CD4-positive, alpha-beta T cell treated with Interleukin-15 for 1 hour (primary cell): ENCODE data around the gene CGB5.
"Not testable (repeated sequence)": the region's sequence is repeated elsewhere in the genome, so short reads cannot be mapped to it uniquely, and the experiment has no call there.

Source experiments
- DNase-seq: peaks from one replicate; pipeline ENCODE4 v3.0.0-alpha.2; 2020

The CGB5 gene

DNA sequence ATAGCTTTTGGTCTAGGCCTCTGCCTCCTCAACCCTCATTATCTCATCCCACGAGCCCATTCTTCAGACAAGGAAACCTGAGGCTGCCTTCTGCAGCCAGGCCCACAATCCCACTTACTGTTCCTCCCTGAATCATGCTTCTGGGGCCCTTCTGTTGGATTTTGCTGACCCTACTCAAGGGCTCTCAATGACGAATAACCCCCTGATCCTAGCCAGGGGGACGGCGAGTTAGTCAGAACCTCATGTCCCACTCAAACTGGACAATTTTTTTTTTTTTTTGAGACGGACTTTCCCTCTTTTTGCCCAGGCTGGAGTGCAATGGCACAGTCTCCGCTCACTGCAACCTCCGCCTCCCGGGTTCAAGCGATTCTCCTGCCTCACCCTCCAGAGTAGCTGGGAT lies 21.5 kb upstream of the CGB5 start:
- no peak for DNase-seq

DNA sequence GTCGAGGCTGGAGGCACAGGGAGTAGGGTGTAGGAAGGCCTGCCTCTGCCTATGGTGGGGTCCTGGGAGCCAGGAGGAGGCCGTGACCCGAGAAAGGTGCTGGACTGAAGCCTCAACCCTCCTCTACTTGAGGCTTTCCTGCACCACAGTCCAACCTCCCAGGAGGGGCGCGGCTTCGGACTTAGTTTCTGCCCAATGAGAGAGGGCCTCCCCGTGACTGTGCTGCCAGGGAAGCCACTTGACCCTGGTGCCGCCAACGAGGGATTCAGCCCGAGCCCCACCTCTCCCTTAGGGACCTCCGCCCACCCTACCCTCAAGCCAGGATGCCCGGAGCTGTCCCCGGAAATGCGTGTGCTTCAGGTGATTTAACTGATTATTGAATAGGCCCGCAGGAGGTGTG lies 19.4 kb upstream of the CGB5 start, which contains the start of gene CGB3:
Gene CGB3, minus strand, starts transcription at position 101 of the 400 bp plus-strand sequence. CDS start 362 bp downstream, outside the sequence.
- DNase-seq: not testable (repeated sequence)

DNA sequence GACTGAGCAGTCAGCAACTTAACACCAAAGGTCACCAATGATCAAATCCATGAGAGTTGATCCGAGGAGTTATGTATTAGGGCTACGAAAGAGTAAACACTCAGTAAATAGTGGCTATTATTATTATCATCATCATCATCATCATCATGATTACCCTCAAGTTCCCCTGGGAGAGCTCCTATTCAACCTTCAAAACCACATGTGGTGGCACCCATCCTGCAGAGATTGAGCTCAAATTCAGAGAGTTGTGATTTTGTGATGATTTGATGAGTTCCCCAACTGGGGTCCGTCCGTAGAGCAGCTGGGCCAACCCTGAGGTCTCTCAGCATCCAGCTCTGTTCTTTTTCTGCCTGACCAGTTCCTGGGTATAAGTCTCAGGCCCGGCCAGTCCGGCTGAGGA lies 18.6 kb upstream of the CGB5 start:
- not testable (repeated sequence) for DNase-seq

GRCh38 chr19:49025599-49025998 lies 18.0 kb upstream of the CGB5 start:
- not testable (repeated sequence) for DNase-seq

GRCh38 chr19:49028686-49029085 lies 15.0 kb upstream of the CGB5 start:
- not testable (repeated sequence) for DNase-seq

- not testable (repeated sequence) for DNase-seq
Observed at GRCh38 chr19:49029749-49030148, 13.9 kb upstream of the CGB5 start.

DNA sequence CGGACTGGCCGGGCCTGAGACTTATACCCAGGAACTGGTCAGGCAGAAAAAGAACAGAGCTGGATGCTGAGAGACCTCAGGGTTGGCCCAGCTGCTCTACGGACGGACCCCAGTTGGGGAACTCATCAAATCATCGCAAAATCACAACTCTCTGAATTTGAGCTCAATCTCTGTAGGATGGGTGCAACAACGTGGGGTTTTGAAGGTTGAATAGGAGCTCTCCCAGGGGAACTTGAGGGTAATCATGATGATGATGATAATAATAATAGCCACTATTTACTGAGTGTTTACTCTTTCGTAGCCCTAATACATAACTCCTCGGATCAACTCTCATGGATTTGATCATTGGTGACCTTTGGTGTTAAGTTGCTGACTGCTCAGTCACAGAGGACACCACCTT lies 13.3 kb upstream of the CGB5 start:
- not testable (repeated sequence) for DNase-seq

GRCh38 chr19:49031642-49032301 lies 11.9 kb upstream of the CGB5 start, which contains the start of gene CGB2:
Gene CGB2, plus strand, starts transcription at chr19:49031890. Its CDS starts 206 bp downstream, at chr19:49032096.
- DNase-seq: peak; percentile 64

DNA sequence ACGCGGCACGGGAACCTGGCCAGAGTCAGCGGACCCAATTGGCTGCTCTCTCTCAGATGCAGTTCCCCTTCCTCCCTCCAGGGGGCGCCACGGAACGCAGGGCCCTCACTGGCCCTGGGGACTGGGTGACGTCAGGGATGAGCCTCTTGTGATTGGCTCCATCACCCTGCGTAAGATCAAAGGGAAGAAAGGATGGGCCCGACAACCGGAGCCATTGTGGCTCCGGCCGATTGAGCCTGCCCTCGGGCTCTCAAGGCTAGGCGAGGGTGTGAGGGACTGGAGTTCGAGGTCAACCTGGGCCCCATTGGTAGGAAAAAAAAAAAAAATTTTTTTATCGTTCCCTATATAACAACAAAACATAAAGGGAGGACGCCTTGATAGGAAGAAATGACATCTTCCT lies 6.8 kb upstream of the CGB5 start, which contains the start of gene CGB1:
Gene CGB1, minus strand, starts transcription at position 81 of the 400 bp plus-strand sequence. CDS start 184 bp downstream, outside the sequence.
- not testable (repeated sequence) for DNase-seq

DNA sequence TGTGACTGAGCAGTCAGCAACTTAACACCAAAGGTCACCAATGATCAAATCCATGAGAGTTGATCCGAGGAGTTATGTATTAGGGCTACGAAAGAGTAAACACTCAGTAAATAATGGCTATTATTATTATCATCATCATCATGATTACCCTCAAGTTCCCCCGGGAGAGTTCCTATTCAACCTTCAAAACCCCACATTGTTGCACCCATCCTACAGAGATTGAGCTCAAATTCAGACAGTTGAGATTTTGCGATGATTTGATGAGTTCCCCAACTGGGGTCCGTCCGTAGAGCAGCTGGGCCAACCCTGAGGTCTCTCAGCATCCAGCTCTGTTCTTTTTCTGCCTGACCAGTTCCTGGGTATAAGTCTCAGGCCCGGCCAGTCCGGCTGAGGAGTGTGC lies 5.5 kb upstream of the CGB5 start:
- DNase-seq: not testable (repeated sequence)

GRCh38 chr19:49038557-49039276 lies 4.9 kb upstream of the CGB5 start:
- DNase-seq: not testable (repeated sequence)

DNA sequence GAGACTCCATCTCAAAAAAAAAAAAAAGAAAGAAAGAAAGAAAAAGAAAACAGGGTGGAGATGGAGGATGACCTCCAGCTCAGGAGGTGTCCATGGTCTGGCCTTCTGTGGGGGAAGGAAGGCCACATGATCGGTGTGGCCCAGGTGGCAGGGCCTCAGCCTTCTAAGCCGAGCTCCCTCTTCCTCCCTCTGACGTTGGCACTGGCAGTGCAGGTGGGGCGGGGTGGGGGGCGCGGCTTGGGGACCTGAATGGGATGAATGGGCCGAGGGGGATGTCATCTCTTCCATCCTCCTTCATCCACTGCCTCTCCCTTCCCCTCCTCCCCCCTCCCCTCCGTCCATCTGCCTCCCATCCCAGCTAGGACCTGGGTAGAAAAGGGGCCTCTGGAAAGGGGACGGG lies 3.9 kb upstream of the CGB5 start:
- not testable (repeated sequence) for DNase-seq

- DNase-seq: no peak
Observed at GRCh38 chr19:49042177-49042576, 1.5 kb upstream of the CGB5 start.

DNA sequence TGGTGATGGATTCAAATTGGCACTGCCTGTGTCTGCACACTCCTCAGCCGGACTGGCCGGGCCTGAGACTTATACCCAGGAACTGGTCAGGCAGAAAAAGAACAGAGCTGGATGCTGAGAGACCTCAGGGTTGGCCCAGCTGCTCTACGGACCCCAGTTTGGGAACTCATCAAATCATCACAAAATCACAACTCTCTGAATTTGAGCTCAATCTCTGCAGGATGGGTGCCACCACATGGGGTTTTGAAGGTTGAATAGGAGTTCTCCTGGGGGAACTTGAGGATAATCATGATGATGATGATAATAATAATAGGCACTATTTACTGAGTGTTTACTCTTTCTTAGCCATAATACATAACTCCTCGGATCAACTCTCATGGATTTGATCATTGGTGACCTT lies 982 bp upstream of the CGB5 start:
- DNase-seq: not testable (repeated sequence)

GRCh38 chr19:49049011-49049410 lies 5.4 kb downstream of the CGB5 start, which contains the start of gene CGB8:
Gene CGB8, minus strand, starts transcription at chr19:49049111. Its CDS starts 372 bp downstream, at chr19:49048739.
- DNase-seq: not testable (repeated sequence)

DNA sequence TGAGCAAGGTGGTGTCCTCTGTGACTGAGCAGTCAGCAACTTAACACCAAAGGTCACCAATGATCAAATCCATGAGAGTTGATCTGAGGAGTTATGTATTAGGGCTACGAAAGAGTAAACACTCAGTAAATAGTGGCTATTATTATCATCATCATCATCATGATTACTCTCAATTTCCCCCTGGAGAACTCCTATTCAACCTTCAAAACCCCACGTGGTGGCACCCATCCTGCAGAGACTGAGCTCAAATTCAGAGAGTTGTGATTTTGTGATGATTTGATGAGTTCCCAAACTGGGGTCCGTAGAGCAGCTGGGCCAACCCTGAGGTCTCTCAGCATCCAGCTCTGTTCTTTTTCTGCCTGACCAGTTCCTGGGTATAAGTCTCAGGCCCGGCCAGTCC lies 6.2 kb downstream of the CGB5 start:
- DNase-seq: not testable (repeated sequence)

GRCh38 chr19:49050376-49051033 lies 6.9 kb downstream of the CGB5 start:
- not testable (repeated sequence) for DNase-seq

DNA sequence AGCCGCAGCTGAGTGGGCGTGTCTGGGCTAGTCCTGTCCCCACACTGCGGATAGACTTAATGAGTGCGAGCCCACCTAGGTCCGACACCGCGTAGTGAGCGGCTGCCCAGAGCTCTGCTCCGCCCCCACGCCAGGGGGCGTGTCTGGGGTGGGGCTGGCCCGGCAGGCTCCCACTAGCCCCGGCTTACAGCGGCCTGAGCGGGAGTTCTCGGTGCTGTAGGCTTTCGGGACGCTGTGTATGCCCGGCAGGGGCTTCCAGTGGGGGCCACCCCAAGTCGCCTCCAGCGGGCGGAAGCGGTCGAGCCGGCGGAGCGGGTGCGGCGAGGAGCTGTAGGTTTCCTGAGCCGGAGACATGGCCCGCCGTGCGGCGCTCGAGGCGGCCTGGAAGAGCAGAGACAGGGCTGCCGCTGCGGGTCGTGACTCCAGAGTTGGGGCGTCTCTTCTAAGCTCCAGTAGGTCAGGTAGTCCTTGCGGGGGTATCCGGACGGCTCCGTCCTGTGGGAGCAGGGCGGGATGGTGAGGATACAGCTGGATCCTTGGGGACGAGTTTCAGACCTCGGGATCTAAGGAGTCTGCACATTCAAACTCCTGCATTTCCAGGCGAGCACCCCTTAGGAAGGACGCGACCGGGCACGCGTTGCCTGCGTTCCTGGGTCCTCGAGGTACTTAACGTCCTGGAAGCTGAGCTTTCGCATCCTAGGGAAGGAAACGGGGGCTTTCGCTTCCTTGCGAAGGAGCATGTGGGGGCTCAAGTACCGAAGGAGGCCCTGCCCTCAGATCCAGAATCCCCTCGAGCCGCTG lies 12.7 kb downstream of the CGB5 start:
- peak; percentile 35 for DNase-seq

- not testable (repeated sequence) for DNase-seq
Observed at GRCh38 chr19:49056902-49057596, 13.4 kb downstream of the CGB5 start.

GRCh38 chr19:49057636-49058234 lies 14.1 kb downstream of the CGB5 start, which contains the start of gene CGB7:
Gene CGB7, minus strand, starts transcription at chr19:49057749. Its CDS starts 2,374 bp downstream, at chr19:49055375.
- peak; percentile 31 for DNase-seq

GRCh38 chr19:49058562-49058961 lies 14.9 kb downstream of the CGB5 start:
- DNase-seq: peak; percentile 21
